ENCODE measurements around the gene MAEA.
"Not testable (repeated sequence)": the region's sequence is repeated elsewhere in the genome, so short reads cannot be mapped to it uniquely, and the experiment has no call there.

The MAEA gene

GRCh38 chr4:1324443-1325175 lies 34.9 kb downstream of the MAEA start:
- DNase-seq: not testable (repeated sequence)

GRCh38 chr4:1325176-1325480 lies 35.4 kb downstream of the MAEA start:
- DNase-seq: no peak

DNA sequence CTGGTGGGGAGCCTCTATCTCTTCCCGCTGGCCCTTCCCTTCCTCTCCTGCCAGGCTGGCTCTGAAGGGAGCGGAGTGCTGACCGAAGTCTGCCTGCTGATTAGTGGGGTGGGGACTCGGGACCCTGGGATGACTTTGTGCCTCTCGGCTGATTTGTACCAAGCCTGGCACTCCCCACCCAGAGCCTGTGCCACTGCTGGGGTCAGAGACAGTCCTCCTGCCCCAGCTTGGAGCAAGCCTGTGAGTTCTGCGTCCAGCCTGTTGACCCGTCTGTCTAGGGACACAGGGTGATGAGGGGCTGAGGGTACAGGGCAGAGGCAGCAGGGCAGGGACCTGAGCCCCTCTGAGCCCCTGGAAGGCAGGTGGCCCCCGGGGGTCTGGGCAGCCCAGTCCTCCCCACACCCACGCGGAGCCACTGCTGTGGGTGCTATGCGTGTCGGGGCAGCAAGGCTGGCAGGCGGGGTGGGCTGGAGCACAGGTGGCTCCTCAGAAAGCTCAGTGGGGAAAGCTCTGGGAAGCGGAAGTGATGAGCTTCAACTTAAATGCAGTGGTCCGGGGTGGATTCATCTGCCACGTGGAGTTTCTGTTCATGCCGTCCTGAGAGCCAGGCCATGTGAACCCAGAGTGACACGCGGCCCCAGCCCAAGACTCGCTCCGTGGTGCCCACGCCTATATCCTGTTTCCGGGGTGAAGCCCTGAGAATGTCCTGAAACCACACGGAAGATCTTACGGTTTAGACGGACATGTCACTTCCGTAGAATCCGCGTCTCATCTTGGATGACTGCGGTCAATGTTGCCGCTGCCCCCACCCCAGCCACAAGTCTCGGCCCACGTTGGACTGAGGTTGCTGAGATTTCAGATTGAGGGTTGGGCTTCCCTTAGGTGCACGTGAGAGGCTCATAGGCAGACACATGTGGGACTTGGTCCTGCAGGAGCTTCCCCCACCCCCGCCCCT lies 36.3 kb downstream of the MAEA start:
- no peak for DNase-seq

DNA sequence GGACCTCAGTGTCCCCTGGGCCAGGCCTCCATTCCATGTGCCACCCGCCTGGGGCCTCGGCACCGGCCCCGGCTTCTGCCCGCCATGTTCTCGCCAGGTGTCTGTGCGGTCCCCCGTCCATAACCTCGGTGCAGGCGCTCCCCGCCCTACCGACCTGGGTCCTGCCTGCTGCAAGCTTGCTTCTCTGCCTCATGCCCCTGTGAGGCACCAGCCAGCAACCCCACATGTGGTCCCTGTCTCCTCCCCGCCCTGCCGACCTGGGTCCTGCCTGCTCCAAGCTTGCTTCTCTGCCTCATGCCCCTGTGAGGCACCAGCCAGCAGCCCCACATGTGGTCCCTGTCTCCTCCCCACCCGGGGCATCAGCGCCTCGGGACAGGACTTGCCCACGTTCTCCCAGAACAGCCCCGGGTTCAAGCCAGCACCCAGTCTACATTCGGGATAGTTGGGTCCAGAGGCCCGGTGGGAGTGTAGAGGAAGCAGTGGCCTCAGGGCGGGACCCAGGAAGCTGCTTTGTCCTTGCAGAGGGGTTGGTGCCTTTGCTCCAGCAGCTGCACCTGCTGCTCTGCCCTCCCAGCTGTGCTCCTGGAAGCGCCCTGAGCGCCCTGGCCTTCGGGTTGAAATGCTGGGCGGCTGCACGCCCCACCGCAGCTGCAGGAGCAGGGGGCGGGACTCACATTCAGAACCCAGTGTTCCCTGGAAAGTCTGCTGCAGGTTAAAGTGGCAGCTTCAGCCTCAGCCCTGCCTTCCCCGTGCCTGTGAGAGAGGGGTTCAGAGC lies 37.2 kb downstream of the MAEA start:
- no peak for DNase-seq

DNA sequence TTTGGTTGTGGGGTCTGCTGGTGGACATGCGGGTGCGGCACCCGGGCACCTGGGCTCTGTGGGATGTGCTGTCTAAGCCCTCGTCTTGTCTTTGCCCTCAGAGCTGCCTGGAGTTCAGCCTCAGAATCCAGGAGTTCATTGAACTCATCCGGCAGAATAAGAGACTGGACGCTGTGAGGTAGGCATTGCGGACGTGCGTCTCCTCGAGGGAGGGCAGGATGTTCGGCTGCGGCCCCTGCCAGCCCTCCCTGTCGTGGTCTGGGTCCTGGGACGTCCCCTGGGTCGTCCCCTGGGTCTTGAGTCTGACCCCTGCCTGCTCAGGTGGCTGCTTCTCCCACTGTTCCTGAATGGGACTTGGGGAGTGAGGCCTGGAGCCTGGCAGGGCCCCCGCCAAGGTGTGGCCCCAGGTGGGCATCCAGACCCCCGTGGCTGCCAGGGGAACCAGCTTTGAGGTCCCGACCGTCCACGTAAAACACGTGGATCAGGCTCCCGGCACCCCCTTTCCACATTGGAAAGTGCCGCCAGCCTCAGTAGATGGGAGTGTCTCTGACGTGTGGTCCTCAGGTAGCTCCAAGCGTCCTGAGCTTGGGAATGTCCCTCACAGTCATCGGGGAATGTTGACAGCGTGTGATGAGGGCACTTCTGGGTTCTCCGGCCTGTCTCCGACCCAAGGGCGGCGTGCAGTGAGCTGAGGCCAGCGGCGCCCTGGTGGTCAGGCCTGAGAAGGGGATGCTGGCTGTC lies 38.0 kb downstream of the MAEA start:
- no peak for DNase-seq

DNA sequence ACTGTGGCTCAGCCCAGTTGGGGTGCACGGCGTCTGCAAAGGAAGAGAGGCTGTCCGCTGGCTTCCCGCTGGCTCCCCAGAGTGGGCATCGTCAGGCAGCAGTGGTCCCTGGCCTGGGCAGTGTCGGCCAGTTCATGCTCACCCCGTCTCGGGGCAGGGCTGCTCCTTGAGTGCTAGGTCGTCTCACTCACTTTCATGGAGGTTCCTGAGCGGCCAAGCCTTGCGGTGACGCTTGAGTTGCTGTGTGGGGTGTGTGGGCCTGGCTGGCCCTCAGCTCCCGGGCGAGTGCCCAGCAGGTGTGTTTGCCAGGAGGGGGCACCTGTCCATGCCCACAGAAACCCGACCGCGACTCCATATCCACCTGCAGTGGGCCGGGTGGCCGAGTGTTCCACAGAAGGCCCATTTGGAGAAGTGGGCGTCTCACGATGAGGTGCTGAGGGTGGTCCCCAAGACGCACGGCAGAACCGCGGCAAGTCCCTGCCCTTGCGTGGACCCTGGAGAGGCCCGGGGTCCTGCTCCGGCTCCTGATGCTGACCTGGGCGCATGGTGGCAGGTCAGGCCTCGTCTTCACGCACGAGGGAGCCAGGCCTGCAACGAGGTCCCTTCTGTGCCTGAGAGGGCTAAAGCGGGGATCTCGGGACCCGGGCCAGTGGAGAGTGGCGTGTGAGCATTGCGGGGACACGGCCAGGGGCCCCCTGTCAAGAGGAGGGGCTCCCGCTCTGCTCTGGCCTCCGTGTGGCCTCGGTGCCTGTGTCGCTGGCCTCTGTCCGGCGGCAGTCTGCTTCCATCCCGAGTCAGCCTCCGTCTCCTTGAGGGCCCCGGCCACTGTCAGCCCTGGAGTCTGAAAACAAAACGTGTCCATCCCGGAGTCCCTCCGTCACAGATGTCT lies 38.8 kb downstream of the MAEA start:
- no peak for DNase-seq

- no peak for DNase-seq
Measured at GRCh38 chr4:1329408-1330371, 40.0 kb downstream of the MAEA start.

DNA sequence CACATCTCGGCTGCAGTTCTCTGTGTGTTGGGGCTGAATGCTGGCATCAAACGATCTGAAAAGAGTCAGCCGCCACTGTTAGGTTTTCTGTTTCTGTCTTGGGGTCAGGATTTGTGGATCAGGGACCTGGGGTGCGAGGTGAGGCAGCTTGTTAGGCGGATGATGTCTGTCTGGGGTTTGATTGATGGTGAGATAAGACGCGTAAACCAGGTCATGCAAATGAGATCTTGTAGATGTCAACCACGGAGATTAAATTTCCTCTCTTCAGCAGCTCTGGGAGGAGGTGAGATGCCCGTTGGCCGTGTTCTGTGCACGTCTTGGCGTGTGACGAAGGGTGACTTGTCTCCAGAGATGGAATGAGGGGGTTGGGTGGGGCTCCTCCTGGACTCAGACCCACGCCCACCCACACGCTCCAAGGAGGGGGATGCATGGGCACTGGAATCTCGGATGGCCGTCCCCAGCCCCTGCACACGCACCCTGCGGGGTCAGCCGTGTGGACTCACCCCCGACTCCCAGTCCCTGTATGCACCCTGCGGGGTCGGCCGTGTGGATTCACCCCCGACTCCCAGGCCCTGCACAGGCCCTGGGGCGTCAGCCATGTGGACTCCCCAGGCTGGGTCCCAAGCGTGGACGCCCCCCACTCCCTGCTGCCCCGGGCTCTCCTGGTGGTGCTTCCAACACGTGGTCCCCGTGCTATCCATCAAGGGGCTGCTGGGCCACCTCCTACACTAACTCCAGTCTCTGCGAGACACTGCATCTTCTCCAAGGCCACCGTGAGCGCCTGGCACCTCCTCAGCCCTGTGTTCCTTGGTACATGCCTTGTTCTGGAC lies 41.3 kb downstream of the MAEA start:
- DNase-seq: no peak

GRCh38 chr4:1331591-1332353 lies 42.1 kb downstream of the MAEA start:
- DNase-seq: no peak

DNA sequence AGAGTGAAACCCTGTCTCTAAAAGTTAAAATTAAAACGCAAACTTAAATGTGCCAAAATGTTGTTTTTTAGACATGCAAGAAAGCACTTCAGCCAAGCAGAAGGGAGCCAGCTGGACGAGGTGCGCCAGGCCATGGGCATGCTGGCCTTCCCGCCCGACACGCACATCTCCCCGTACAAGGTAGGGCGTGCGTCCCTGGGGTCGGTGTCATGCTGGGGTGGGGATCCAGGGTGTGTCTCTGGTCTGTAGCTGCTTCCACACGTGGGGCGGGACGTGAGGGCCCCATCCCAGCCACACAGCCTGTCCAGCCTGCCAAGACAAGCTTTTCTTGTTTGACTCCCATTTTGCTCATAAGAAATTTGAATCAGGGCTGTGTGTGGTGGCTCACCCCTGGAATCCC lies 43.0 kb downstream of the MAEA start:
- no peak for DNase-seq

DNA sequence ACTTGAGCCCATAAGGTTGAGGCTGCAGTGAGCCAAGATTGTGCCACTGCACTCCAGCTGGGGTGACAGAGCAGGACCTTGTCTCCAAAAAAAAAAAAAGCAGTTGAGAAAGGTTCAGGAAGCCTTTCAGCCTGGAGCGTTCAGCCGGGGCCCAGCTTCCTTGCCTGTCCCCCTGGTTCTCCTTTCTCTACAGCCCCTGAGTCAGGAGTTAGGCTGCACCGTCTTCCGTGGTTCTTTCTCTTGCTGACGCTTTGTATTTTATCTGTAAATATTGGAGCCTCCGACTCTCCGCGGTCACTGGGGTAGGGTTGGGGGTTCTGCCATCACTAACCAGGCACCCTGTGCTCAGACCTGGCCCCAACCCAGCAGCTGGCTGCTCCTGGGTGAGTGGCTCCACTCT lies 43.6 kb downstream of the MAEA start:
- no peak for DNase-seq

DNA sequence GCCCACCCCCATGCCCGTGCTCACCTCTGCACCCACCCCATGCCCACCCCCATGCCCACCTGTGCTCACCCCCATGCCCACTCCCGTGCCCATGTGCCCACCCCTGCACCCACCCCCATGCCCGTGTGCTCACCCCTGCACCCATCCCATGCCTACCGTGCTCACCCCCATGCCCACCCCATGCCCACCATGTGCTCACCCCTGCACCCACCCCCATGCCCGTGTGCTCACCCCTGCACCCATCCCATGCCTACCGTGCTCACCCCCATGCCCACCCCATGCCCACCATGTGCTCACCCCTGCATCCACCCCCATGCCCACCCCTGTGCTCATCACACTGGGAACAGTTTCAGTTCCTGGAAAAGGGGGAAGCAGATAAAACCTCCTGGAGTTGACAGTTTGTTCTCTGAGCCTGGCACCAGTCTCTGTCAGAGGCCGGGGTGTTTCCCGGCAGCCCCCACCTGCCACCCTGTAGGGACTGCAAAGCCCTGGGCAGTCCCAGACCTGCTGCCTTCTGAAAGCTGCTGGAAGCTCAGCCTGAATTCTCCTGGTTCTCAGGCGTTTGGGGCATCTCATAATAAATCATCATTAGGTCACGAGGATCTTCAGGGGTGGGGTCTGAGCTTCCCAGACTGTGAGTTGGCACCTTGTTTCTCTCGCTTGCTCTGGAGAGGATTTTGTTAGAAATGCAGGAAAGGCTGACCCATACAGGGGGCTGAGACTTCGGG lies 44.3 kb downstream of the MAEA start:
- not testable (repeated sequence) for DNase-seq

DNA sequence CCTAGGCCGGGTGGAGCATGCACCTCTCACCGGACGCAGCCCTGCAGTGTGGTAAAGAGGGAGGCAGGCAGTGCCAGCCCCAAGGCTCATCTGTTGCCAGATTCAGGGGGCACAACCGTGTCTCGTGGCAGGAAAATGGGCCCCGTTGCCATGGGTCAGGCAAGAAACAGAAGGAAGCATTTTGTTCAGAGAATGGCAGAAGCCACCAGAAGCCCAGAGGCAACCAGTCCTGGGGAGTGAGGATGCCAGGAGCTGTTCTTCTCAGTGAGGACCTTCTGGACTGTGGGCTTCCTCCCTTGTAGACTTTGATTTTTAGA lies 44.8 kb downstream of the MAEA start:
- DNase-seq: no peak

- DNase-seq: not testable (repeated sequence)
Measured at GRCh38 chr4:1335193-1335883, 45.6 kb downstream of the MAEA start.

GRCh38 chr4:1336088-1336491 lies 46.4 kb downstream of the MAEA start:
- DNase-seq: no peak

DNA sequence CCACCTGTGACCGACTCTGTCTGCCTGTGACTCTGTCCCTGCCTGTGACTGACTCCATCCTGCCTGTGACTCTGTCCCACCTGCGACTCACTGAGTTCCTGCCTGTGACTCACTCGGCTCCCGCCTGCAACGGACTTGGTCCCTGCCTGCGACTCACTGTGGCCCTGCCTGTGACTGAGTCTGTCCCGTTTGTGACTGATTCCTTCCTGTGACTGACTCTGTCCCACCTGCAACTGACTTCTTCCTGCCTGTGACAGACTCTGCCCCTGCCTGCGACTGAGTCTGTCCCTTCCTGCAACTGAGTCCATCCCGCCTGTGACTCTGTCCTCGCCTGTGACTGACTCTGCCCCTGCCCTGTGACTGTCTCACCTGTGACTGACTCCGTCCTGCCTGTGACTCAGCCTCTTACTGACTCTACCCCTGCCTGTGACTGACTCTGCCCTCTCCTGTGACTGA lies 47.7 kb downstream of the MAEA start:
- no peak for DNase-seq

- DNase-seq: no peak
Measured at GRCh38 chr4:1337951-1338751, 48.5 kb downstream of the MAEA start.

Measured in NCI-H82 (cell line).